ENCODE results near the gene FAM83F.
"Not testable (repeated sequence)": the region's sequence is repeated elsewhere in the genome, so short reads cannot be mapped to it uniquely, and the experiment has no call there.

FAM83F gene

GRCh38 chr22:39985383-39986035 is 9.2 kb upstream of the FAM83F start:
- H3K4me3 ChIP-seq (ENCODE audit: low read depth, low read length), result no peak overlapping the region
- no peak for DNase-seq (ENCODE audit: low read depth, low spot score)
- in situ Hi-C loops (cut with HindIII; ENCODE audit: low sequenced_read_pairs), result no loop called here
- TF ChIP-seq, protein P1, sequence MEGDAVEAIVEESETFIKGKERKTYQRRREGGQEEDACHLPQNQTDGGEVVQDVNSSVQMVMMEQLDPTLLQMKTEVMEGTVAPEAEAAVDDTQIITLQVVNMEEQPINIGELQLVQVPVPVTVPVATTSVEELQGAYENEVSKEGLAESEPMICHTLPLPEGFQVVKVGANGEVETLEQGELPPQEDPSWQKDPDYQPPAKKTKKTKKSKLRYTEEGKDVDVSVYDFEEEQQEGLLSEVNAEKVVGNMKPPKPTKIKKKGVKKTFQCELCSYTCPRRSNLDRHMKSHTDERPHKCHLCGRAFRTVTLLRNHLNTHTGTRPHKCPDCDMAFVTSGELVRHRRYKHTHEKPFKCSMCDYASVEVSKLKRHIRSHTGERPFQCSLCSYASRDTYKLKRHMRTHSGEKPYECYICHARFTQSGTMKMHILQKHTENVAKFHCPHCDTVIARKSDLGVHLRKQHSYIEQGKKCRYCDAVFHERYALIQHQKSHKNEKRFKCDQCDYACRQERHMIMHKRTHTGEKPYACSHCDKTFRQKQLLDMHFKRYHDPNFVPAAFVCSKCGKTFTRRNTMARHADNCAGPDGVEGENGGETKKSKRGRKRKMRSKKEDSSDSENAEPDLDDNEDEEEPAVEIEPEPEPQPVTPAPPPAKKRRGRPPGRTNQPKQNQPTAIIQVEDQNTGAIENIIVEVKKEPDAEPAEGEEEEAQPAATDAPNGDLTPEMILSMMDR (IDR thresholded peaks at IDR 0.05; ENCODE audit: low read depth, low read length), result no peak

- in situ Hi-C loops (cut with HindIII; ENCODE audit: low sequenced_read_pairs), result no loop called here
- TF ChIP-seq, protein P1 (IDR thresholded peaks at IDR 0.05; ENCODE audit: low read depth, low read length), result no peak
- DNase-seq (ENCODE audit: low read depth, low spot score), result no peak
- H3K4me3 ChIP-seq (ENCODE audit: low read depth, low read length), result no peak overlapping the region
Measured at GRCh38 chr22:39988386-39989114, 6.2 kb upstream of the FAM83F start.

DNA sequence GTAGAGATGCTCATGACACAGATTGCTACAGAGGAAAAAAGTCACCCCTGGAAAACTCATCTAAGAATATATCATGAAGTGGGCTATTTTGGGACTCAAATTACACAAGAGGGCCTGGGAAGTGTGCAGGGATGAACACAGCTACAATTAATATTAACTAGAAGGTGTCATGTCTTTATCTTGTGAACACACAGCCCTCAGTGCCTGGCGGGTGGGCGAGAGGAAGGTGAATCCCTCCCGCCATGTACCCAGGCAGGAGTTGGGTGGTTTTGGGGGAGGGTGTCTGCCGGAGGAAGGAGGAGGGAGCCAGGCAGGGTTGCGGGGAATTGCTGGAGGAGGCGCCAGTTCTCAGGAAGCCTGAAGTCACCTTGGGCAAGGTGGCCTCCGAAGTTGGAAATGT is 5.1 kb upstream of the FAM83F start:
- no peak overlapping the region for H3K4me3 ChIP-seq (ENCODE audit: low read depth, low read length)
- no peak for DNase-seq (ENCODE audit: low read depth, low spot score)
- TF ChIP-seq, protein P1 (IDR thresholded peaks at IDR 0.05; ENCODE audit: low read depth, low read length), result no peak
- in situ Hi-C loops (cut with HindIII; ENCODE audit: low sequenced_read_pairs), result no loop called here

DNA sequence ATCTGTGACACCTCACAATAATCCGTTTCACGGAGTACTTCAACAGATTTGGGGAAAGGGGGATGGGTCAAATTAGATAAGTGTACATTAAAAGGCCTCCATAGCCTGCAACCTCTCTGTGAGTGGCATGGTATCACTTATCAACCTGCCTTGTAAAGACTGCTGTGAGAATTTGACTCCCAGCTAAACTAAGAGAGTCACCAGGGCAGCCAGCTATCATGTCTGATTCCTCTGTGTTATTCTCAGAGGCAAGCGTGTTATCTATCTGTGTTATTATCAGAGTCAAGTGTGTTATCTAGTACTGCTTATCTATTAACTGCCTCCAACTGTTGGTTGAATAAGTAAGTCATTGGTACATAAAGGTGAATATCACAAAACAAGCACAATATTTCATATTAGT is 4.1 kb upstream of the FAM83F start:
- in situ Hi-C loops (cut with HindIII; ENCODE audit: low sequenced_read_pairs), result no loop called here
- no peak overlapping the region for H3K4me3 ChIP-seq (ENCODE audit: low read depth, low read length)
- TF ChIP-seq, protein P1 (IDR thresholded peaks at IDR 0.05; ENCODE audit: low read depth, low read length), result no peak
- no peak for DNase-seq (ENCODE audit: low read depth, low spot score)

- TF ChIP-seq, protein P1 (IDR thresholded peaks at IDR 0.05; ENCODE audit: low read depth, low read length), result no peak
- no peak for DNase-seq (ENCODE audit: low read depth, low spot score)
- no peak overlapping the region for H3K4me3 ChIP-seq (ENCODE audit: low read depth, low read length)
- in situ Hi-C loops (cut with HindIII; ENCODE audit: low sequenced_read_pairs), result no loop called here
Measured at GRCh38 chr22:39991159-39991860, 3.4 kb upstream of the FAM83F start.

GRCh38 chr22:39992088-39992826 is 2.5 kb upstream of the FAM83F start:
- in situ Hi-C loops (cut with HindIII; ENCODE audit: low sequenced_read_pairs), result no loop called here
- TF ChIP-seq, protein P1 (IDR thresholded peaks at IDR 0.05; ENCODE audit: low read depth, low read length), result no peak
- no peak for DNase-seq (ENCODE audit: low read depth, low spot score)

DNA sequence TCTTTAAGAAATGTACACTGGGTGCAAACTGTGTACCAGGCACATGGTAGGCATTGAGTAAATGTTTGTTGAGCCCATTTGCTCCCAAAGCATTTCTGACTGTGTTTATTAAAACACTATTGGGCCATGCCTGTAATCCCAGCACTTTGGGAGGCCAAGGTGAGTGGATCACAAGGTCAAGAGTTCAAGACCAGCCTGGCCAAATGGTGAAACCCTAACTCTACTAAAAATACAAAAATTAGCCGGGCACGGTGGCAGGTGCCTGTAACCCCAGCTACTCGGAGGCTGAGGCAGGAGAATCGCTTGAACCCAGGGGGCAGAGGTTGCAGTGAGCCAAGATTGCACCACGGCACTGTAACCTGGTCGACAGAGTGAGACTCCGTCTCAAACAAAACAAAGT is 1.9 kb upstream of the FAM83F start:
- in situ Hi-C loops (cut with HindIII; ENCODE audit: low sequenced_read_pairs); H3K4me3 ChIP-seq (ENCODE audit: low read depth, low read length); DNase-seq (ENCODE audit: low read depth, low spot score): not testable (repeated sequence)

More at GRCh38 chr22:39992088-39992826, 2.5 kb upstream of the FAM83F start:
- no peak overlapping the region for H3K4me3 ChIP-seq (ENCODE audit: low read depth, low read length)
